CD14-positive monocyte (primary cell): Measurements from ENCODE around the gene CLEC4C. TPM values are rescaled to one million over a fixed set of nuclear protein-coding genes. Genes with fewer than 3 reads are reported as not detected.

Source experiments
- DNase-seq, 3 donors: peaks; one replicate each; pipeline ENCODE4 v3.0.0-alpha.2; 2011 to 2022
- H2AFZ ChIP-seq: 2 replicates; pipeline ENCODE4 v1.6.0; 2012; ENCODE audit warnings: mild to moderate bottlenecking, low read depth, low read length, inconsistent platforms; ENCODE audit not compliant: insufficient read depth, poor library complexity, severe bottlenecking
- H3K27ac ChIP-seq, 2 donors: 1 replicate in 1 of 2; 2 replicates in 1 of 2; pipeline ENCODE4 v1.5.1; 2012 to 2013; ENCODE audit warnings: low read length in 2 of 2, control low read depth in 1 of 2, inconsistent platforms in 1 of 2, low read depth in 1 of 2, mild to moderate bottlenecking in 1 of 2
- H3K27me3 ChIP-seq, 2 donors: one replicate each; pipeline versions ENCODE4 v1.6.0 to v1.6.1; 2011 to 2013; ENCODE audit warnings: low read length in 2 of 2; ENCODE audit not compliant: control insufficient read depth in 2 of 2, insufficient read depth in 2 of 2
- H3K36me3 ChIP-seq, 2 donors: replicated peaks in 1 of 2; 1 replicate in 1 of 2; 2 replicates in 1 of 2; pipeline versions ENCODE4 v1.5.1 to v1.6.1; 2012 to 2013; ENCODE audit warnings: low read length in 2 of 2, control low read depth in 1 of 2, inconsistent platforms in 1 of 2, mild to moderate bottlenecking in 1 of 2; ENCODE audit not compliant: insufficient read depth in 2 of 2, control insufficient read depth in 1 of 2
- H3K4me1 ChIP-seq, 2 donors: 1 replicate in 1 of 2; 2 replicates in 1 of 2; pipeline versions ENCODE4 v1.5.1 to v1.6.1; 2012 to 2013; ENCODE audit warnings: low read length in 2 of 2, control low read depth in 1 of 2, inconsistent platforms in 1 of 2, mild to moderate bottlenecking in 1 of 2, moderate library complexity in 1 of 2; ENCODE audit not compliant: insufficient read depth in 2 of 2, control insufficient read depth in 1 of 2
- H3K4me2 ChIP-seq: replicated peaks from 2 replicates; pipeline ENCODE3; 2012; ENCODE audit warnings: low read length, moderate library complexity, mild to moderate bottlenecking; ENCODE audit not compliant: poor library complexity, severe bottlenecking; ENCODE audit errors: extremely low read depth
- H3K4me3 ChIP-seq, 3 experiments: fragments of 200-600 bp in 1 of 3; sonication (generic) in 1 of 3; replicated peaks in 1 of 3; 1 replicate in 2 of 3; 2 replicates in 1 of 3; pipeline ENCODE4 v1.5.1; 2011 to 2013; ENCODE audit warnings: low read length in 3 of 3, mild to moderate bottlenecking in 3 of 3, control low read depth in 2 of 3, low read depth in 2 of 3, inconsistent platforms in 1 of 3, moderate library complexity in 1 of 3
- H3K79me2 ChIP-seq: 2 replicates; pipeline ENCODE4 v1.6.0; 2012; ENCODE audit warnings: mild to moderate bottlenecking, control low read depth, inconsistent platforms, low read length, moderate library complexity; ENCODE audit not compliant: insufficient read depth
- H3K9ac ChIP-seq: 2 replicates; pipeline ENCODE4 v1.6.0; 2017; ENCODE audit warnings: low read length, mild to moderate bottlenecking; ENCODE audit not compliant: insufficient read depth, poor library complexity, severe bottlenecking
- H3K9me3 ChIP-seq, 2 donors: replicated peaks in 1 of 2; 1 replicate in 1 of 2; 2 replicates in 1 of 2; pipeline versions ENCODE4 v1.5.1 to v1.6.1; 2012 to 2013; ENCODE audit warnings: low read length in 2 of 2, control low read depth in 1 of 2; ENCODE audit not compliant: control insufficient read depth in 1 of 2, insufficient read depth in 1 of 2
- H4K20me1 ChIP-seq: 2 replicates; pipeline ENCODE4 v1.6.0; 2012; ENCODE audit warnings: mild to moderate bottlenecking, low read length, control low read depth, moderate library complexity; ENCODE audit not compliant: insufficient read depth
- H3K27ac Mint-ChIP-seq, 7 donors: one replicate each; pipeline ENCODE4 v1.8.0; 2020; ENCODE audit warnings: mild to moderate bottlenecking in 7 of 7, mixed read lengths in 7 of 7, moderate library complexity in 6 of 7, inconsistent platforms in 2 of 7
- H3K27me3 Mint-ChIP-seq, 3 donors: one replicate each; pipeline ENCODE4 v1.8.0; 2021 to 2022; ENCODE audit warnings: low read depth in 3 of 3, mild to moderate bottlenecking in 3 of 3, mixed read lengths in 3 of 3, moderate library complexity in 3 of 3, inconsistent platforms in 1 of 3
- H3K36me3 Mint-ChIP-seq, 2 donors: one replicate each; pipeline ENCODE4 v1.8.0; 2020; ENCODE audit warnings: mixed read lengths in 2 of 2, inconsistent platforms in 1 of 2, mild to moderate bottlenecking in 1 of 2
- H3K4me1 Mint-ChIP-seq: one replicate; pipeline ENCODE4 v1.8.0; 2020; ENCODE audit warnings: mild to moderate bottlenecking, mixed read lengths
- H3K4me3 Mint-ChIP-seq, 2 donors: one replicate each; pipeline ENCODE4 v1.8.0; 2020; ENCODE audit warnings: mild to moderate bottlenecking in 2 of 2, mixed read lengths in 2 of 2, moderate library complexity in 1 of 2
- H3K9me3 Mint-ChIP-seq, 7 donors: one replicate each; pipeline ENCODE4 v1.8.0; 2020 to 2022; ENCODE audit warnings: mixed read lengths in 7 of 7, mild to moderate bottlenecking in 6 of 7, moderate library complexity in 6 of 7, inconsistent platforms in 2 of 7
- WGBS: methylation state at CpG from one replicate; pipeline ENCODE4 v1.1.5; 2013; ENCODE audit warnings: missing lambda C conversion rate; ENCODE audit not compliant: insufficient coverage; 5-methylcytosine and 5-hydroxymethylcytosine counted together
- intact Hi-C, 2 donors: fragments of 100-400 bp; cut with micrococcal nuclease; formaldehyde crosslinking; loops; one replicate each; pipeline versions ENCODE4 v1.15.0 to v1.15.1; 2023
- polyA plus RNA-seq, 3 donors: library from polyadenylated mRNA; depleted of rRNA in 1 of 3; unstranded in 2 of 3; stranded (reverse) in 1 of 3; fragments of 300-500 nt in 2 of 3; fragments of >200 nt in 1 of 3; fragmentation: Illumina TruSeq in 2 of 3; gene quantifications; 1 replicate in 2 of 3; 2 replicates in 1 of 3; pipeline ENCODE4 v1.2.3, GENCODE V29; 2012 to 2021
- TF ChIP-seq, protein P1 (sequence below): fragments of 200-600 bp; IDR thresholded peaks from one replicate; pipeline ENCODE4 v1.8.0; 2022; ENCODE audit warnings: antibody characterized with exemption, mild to moderate bottlenecking

The CLEC4C gene
- polyA plus RNA-seq, 3 donors: 0.54 to 1.4 TPM; not detected in 1

GRCh38 chr12:7719946-7720730 is 27.0 kb downstream of the CLEC4C start:
- Histone ChIP-seq H3K4me1 (peaks cover 35 to 37% of the 10 kb centered on the region in 2 donors), H3K36me3 (no peaks in the 10 kb centered on the region), H3K9ac (no peak overlapping the region), H2AFZ (peak overlapping the region; percentile 37), H3K9me3 (no peaks in the 10 kb centered on the region), H4K20me1 (no peaks in the 10 kb centered on the region), H3K79me2 (no peaks in the 10 kb centered on the region), H3K27me3 (no peaks in the 10 kb centered on the region), H3K4me2 (peak overlapping the region; percentile 23), H3K27ac (no peak overlapping the region), H3K4me3 (no peak overlapping the region)
- intact Hi-C loops: no loop called here
- H3K27ac Mint-ChIP-seq: peak overlapping the region in 2 of 7 donors; percentile 5 to 82
- 50% methylated on average over 2 of the region's 15 CpGs for WGBS
- DNase-seq: no peak
- peaks cover 0 to 5% (median 0%) of the 10 kb centered on the region in 3 donors for H3K27me3 Mint-ChIP-seq
- no peak overlapping the region for H3K4me3 Mint-ChIP-seq
- H3K9me3 Mint-ChIP-seq: no peaks in the 10 kb centered on the region
- no peaks in the 10 kb centered on the region for H3K36me3 Mint-ChIP-seq
- H3K4me1 Mint-ChIP-seq: peaks cover 44% of the 10 kb centered on the region
- TF ChIP-seq, protein P1, sequence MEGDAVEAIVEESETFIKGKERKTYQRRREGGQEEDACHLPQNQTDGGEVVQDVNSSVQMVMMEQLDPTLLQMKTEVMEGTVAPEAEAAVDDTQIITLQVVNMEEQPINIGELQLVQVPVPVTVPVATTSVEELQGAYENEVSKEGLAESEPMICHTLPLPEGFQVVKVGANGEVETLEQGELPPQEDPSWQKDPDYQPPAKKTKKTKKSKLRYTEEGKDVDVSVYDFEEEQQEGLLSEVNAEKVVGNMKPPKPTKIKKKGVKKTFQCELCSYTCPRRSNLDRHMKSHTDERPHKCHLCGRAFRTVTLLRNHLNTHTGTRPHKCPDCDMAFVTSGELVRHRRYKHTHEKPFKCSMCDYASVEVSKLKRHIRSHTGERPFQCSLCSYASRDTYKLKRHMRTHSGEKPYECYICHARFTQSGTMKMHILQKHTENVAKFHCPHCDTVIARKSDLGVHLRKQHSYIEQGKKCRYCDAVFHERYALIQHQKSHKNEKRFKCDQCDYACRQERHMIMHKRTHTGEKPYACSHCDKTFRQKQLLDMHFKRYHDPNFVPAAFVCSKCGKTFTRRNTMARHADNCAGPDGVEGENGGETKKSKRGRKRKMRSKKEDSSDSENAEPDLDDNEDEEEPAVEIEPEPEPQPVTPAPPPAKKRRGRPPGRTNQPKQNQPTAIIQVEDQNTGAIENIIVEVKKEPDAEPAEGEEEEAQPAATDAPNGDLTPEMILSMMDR: no peak

DNA sequence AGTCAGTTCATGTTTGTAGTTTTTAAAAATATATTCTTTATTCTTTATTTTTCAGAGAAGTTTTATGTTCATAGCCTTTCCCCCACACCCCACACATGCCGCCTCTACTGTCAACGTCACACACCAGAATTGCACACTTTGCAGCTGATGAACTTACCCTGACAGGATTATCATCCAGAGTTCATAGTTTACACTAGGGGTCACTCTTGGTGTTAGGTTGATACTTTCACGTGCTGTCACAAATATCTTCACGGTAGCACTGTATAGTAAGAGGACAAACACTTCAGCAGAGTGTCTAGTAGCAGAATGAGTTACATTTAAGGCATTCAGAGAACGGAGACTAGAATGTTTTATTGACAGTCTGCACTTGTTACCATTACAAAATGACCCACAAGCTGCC is 30.8 kb downstream of the CLEC4C start:
- H3K27me3 Mint-ChIP-seq: peaks cover 0 to 2% (median under 1%) of the 10 kb centered on the region in 3 donors
- peaks cover 31% of the 10 kb centered on the region for H3K4me1 Mint-ChIP-seq
- TF ChIP-seq, protein P1: no peak
- Histone ChIP-seq H3K4me2 (no peak overlapping the region), H3K27me3 (no peaks in the 10 kb centered on the region), H3K79me2 (no peaks in the 10 kb centered on the region), H3K4me1 (peaks cover 24 to 25% of the 10 kb centered on the region in 2 donors), H3K4me3 (no peak overlapping the region), H4K20me1 (no peaks in the 10 kb centered on the region), H2AFZ (no peak overlapping the region), H3K27ac (no peak overlapping the region), H3K9ac (no peak overlapping the region), H3K9me3 (no peaks in the 10 kb centered on the region), H3K36me3 (no peaks in the 10 kb centered on the region)
- H3K9me3 Mint-ChIP-seq: peaks cover 0 to 2% (median 0%) of the 10 kb centered on the region in 7 donors
- no peak overlapping the region for H3K27ac Mint-ChIP-seq
- no peak overlapping the region for H3K4me3 Mint-ChIP-seq
- peak in 1 of 3 donors; percentile 19 for DNase-seq
- no peaks in the 10 kb centered on the region for H3K36me3 Mint-ChIP-seq
- WGBS: 60% methylated on average over 1 of the region's 5 CpGs
- intact Hi-C loops: no loop called here
